ENCODE data around the gene CCDC134.
"Not testable (repeated sequence)": the region's sequence is repeated elsewhere in the genome, so short reads cannot be mapped to it uniquely, and the experiment has no call there.

DNA sequence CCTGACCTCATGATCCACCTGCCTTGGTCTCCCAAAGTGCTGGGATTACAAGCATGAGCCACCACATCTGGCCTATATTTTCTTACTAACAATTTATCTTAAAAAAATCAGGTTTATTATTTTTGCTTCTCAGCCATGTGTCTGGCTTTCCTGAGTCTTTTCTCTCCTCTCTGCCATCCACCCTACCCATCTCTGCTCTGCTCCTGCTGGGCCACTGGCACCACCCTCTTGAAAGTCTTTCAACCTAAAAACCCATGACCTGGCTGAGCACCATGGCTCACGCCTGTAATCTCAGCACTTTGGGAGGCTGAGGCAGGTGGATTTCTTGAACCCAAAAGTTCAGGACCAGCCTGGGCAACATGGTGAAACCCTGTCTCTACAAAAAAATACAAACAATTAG lies 69.6 kb downstream of the CCDC134 start:
- TF ChIP-seq, protein P1, sequence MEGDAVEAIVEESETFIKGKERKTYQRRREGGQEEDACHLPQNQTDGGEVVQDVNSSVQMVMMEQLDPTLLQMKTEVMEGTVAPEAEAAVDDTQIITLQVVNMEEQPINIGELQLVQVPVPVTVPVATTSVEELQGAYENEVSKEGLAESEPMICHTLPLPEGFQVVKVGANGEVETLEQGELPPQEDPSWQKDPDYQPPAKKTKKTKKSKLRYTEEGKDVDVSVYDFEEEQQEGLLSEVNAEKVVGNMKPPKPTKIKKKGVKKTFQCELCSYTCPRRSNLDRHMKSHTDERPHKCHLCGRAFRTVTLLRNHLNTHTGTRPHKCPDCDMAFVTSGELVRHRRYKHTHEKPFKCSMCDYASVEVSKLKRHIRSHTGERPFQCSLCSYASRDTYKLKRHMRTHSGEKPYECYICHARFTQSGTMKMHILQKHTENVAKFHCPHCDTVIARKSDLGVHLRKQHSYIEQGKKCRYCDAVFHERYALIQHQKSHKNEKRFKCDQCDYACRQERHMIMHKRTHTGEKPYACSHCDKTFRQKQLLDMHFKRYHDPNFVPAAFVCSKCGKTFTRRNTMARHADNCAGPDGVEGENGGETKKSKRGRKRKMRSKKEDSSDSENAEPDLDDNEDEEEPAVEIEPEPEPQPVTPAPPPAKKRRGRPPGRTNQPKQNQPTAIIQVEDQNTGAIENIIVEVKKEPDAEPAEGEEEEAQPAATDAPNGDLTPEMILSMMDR (IDR thresholded peaks at IDR 0.05): not testable (repeated sequence)
- TF ChIP-seq REST (IDR thresholded peaks at IDR 0.05; ENCODE audit: insufficient read depth in 1 of 2, low read depth in 2 of 2, low read length in 1 of 2); POLR2AphosphoS5 (IDR thresholded peaks at IDR 0.05; ENCODE audit: low read depth, low read length); TCF7L2 (IDR thresholded peaks at IDR 0.05; ENCODE audit: low read depth, low read length): not testable (repeated sequence)
